Subcutaneous abdominal adipose tissue (tissue), 5 donors: ENCODE results near the gene ESYT3.
"Not testable (repeated sequence)": the region's sequence is repeated elsewhere in the genome, so short reads cannot be mapped to it uniquely, and the experiment has no call there.

Experiments
- H3K27ac ChIP-seq: one replicate; pipeline ENCODE4 v1.7.0; 2013; ENCODE audit warnings: low read depth, mild to moderate bottlenecking, inconsistent platforms, low read length, moderate library complexity
- H3K27me3 ChIP-seq, 5 donors: one replicate each; pipeline ENCODE4 v1.7.0; 2013; ENCODE audit warnings: low read length in 5 of 5, inconsistent platforms in 1 of 5; ENCODE audit not compliant: control insufficient read depth in 5 of 5, insufficient read depth in 4 of 5
- H3K36me3 ChIP-seq, 5 donors: one replicate each; pipeline ENCODE4 v1.7.0; 2013; ENCODE audit warnings: low read length in 5 of 5; ENCODE audit not compliant: control insufficient read depth in 5 of 5, insufficient read depth in 5 of 5
- H3K4me1 ChIP-seq, 5 donors: one replicate each; pipeline ENCODE4 v1.7.0; 2013; ENCODE audit warnings: low read length in 5 of 5, mild to moderate bottlenecking in 3 of 5, moderate library complexity in 1 of 5; ENCODE audit not compliant: control insufficient read depth in 5 of 5, insufficient read depth in 5 of 5
- H3K4me3 ChIP-seq, 5 donors: one replicate each; pipeline ENCODE4 v1.7.0; 2013; ENCODE audit warnings: low read length in 5 of 5, low read depth in 1 of 5
- H3K9ac ChIP-seq, 5 donors: one replicate each; pipeline ENCODE4 v1.7.0; 2013; ENCODE audit warnings: low read length in 5 of 5, mild to moderate bottlenecking in 4 of 5, moderate library complexity in 3 of 5
- H3K9me3 ChIP-seq, 5 donors: one replicate each; pipeline ENCODE4 v1.7.0; 2013; ENCODE audit warnings: low read length in 5 of 5; ENCODE audit not compliant: control insufficient read depth in 5 of 5
- donor health status: healthy.
- donor health status: healthy.
- donor health status: healthy.
- donor health status: healthy.
- donor health status: healthy.

Gene ESYT3

DNA sequence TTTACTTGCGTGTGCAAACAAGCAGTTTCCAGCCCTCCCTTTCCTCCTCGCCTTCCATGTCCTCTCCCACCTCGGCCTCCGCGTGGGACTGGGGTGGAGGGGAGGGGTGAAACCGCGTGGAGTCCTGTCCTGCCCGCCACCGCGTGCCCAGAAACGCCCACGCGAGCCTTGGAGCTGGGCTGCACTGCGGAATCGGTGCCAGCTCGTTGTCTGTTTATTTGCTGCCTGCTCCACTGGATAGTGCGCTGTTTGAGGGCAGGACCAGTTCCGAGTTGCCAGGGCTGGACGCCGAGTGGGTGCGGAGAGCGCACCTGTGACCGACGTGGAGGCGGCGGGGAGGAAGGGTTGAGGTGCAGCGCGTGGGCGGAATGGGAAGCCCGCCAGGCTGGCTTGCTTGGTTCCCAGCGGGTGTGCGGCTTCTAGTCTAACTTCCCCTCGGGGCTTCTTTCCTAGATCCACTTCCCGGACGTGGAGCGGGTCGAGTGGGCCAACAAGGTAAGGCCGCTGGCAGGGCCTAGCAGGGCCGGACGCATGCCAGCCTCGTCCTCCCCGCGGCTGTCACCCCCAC is 17.3 kb downstream of the ESYT3 start:
- H3K9me3 ChIP-seq, result no peaks in the 10 kb centered on the region
- peaks cover 0 to 11% (median 9%) of the 10 kb centered on the region in 5 donors for H3K27me3 ChIP-seq
- H3K27ac ChIP-seq, result no peak overlapping the region
- no peaks in the 10 kb centered on the region for H3K4me1 ChIP-seq
- H3K4me3 ChIP-seq, result no peak overlapping the region
- no peak overlapping the region for H3K9ac ChIP-seq
- H3K36me3 ChIP-seq, result no peaks in the 10 kb centered on the region

DNA sequence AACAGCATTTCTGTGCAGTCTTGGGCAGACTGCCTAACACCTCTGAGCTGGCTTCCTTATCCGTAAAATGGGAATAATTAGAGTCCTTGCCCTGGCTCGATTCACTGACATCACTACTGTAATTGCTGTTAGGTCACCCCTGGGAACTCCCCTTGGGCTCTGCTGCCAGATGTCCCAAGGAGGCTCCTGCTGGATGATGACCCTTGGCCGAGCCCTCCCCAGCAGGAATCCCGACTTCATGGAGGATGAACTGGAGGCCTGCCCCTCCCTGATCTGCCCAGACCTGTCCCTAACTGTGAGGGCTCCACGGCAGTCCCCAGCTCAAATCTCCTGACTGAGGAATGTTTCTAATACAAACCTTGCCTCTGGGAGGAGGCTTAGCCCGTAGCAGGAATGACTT is 18.0 kb downstream of the ESYT3 start:
- Histone ChIP-seq H3K9ac (no peak overlapping the region), H3K9me3 (no peaks in the 10 kb centered on the region), H3K27ac (no peak overlapping the region), H3K4me3 (no peak overlapping the region), H3K4me1 (no peaks in the 10 kb centered on the region), H3K27me3 (peaks cover 0 to 14% (median 9%) of the 10 kb centered on the region in 5 donors), H3K36me3 (no peaks in the 10 kb centered on the region)

DNA sequence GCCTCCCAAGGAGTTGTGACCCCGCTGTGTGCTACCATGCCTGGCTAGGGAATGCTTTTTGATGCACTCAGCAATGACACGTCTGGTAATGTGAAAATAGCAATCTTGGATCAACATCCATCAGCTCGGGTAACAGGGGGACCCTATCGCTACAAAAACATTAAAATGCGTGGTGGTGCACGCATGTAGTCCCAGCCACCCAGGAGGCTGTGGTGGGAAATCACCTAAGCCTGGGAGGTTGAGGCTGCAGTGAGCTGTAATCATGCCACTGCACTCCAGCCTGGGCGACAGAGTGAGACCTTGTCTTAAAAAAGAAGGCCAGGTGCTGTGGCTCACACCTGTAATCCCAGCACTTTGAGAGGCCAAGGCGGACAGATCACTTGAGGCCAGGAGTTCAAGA is 19.5 kb downstream of the ESYT3 start:
- peaks cover 0 to 14% (median 9%) of the 10 kb centered on the region in 5 donors for H3K27me3 ChIP-seq

DNA sequence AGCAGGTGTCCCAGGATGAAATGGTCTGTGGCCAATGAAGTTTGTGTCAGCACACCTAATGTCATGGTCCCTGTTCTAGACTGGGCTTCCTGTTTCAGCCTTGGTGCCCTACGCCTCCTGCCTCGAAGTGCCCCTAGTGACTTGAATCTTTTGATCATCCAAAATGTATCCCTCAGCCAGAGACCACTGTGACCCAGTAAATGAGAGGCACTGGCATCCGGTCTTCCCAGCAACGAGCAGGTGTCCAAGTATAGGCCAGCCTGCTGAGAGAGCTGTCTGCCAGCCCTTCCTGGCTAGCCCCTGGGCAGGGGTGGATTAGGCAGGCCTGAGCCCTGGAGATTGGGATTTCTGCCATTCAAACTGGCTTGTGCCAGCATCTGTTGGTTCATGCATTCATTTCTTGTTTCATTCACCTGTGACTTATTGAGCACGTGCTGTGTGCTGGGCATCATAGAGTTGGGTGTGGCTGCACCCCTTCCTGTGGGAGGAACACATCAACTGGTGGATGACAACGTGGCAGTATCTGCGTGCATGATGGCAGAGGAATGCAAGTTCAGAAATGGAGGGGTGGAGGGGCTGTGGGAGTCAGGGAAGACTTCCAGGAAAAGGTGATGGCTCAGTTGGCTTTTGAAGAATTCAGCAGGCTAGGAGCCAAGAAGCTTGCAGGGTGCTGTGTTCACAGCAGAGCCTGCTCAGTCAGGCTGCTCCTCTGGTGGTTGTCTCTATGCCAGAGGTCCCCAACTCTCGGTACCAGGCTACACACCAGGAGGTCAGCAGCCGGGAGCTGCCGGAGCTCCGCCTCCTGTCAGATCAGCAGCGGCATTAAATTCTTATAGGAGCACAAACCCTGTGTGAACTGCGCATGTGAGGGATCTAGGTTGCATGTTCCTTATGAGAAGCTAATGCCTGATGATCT is 21.6 kb downstream of the ESYT3 start:
- Histone ChIP-seq H3K36me3 (no peaks in the 10 kb centered on the region), H3K4me1 (no peaks in the 10 kb centered on the region), H3K9ac (no peak overlapping the region), H3K9me3 (no peaks in the 10 kb centered on the region), H3K4me3 (no peak overlapping the region), H3K27me3 (peaks cover 0 to 17% (median 9%) of the 10 kb centered on the region in 5 donors), H3K27ac (no peak overlapping the region)

More for the DNA sequence above, 19.5 kb downstream of the ESYT3 start:
- H3K9ac ChIP-seq, H3K27ac ChIP-seq, H3K36me3 ChIP-seq, H3K4me3 ChIP-seq, H3K9me3 ChIP-seq, H3K4me1 ChIP-seq: not testable (repeated sequence)

DNA sequence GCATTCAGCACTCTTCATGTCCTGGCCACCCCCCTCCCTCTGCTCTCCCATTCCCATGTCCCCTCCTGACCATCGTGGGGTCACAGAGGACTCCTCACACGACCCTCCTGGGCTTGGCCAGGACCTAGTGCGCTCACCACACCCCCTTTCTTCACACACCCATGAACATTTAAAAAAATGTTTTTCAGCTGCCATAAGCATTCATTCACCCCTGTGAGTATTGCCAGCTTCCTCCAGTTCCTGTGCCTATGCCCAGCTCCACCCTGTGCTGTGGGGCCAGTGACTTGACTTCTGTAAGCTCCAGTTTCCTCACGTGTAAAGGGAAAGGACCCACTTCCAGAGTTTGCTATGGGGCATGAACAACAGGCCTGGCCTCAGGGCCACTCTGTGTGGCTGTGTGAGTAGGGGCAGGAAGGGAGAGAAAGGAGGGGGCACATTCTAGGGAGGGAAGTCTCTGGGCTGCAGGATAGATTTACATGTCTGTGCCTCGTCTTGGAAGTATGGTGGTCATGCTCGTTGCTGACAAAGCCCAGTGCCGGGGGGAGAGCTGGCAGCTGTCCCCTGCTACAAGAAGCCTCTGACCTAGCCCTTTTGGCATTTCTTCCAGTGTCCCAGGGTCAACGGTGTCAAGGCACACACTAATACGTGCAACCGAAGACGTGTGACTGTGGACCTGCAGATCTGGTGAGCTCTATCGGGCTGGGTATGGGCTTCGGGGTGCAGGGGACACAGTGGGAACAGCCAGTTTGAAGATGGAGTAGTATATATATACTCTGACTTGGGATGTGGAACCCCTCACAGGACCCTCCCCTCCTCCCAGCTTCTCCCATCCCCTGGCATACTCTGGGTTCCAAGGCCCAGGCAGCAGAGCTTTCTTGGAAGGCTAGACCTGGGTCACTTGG is 22.8 kb downstream of the ESYT3 start:
- H3K36me3 ChIP-seq, result no peaks in the 10 kb centered on the region
- no peaks in the 10 kb centered on the region for H3K4me1 ChIP-seq
- no peaks in the 10 kb centered on the region for H3K9me3 ChIP-seq
- H3K27me3 ChIP-seq, result peaks cover 0 to 16% (median 7%) of the 10 kb centered on the region in 5 donors
- H3K4me3 ChIP-seq, result no peak overlapping the region
- H3K27ac ChIP-seq, result no peak overlapping the region
- H3K9ac ChIP-seq, result no peak overlapping the region

DNA sequence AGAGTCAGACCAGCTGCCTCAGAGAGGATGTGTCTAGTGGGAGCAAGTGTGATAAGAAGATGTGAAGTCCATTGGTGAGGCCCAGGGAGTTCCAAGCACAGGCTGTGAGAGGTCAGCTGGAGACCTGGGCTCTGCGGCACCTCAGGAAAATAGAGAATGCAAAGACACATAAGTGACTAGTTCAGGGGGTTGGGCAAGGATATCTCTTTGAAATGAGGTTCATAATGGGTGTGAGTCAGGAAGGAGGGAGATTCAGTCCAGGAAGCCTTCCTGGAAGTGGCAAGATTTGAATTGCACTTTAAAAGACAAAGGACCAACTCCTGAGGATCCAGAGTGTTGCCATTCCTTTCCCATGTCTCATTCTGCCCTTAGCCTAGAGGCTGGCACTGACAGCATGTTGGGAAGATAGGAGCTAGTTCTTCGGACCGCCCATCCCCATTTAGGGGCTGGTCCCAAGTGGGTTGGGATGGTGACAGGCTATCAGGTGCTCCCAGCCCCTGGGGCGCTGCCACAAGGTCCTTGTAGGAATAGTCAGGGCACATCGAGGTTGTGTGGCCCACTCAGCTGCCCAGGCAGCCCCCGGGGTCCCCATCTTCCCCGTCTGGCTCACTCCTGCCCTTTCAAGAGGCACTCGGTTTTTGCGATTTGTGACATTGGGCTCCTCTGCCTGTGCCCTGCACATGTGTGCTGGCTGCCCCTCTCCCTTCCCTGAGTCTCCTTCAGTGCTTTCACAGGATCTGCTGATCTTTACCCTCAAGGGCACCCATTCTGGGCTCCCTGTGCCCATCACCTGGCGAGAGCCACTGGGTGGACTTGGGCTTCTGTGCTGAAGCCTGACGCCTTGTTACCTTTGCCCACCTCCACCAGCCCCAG is 23.7 kb downstream of the ESYT3 start:
- Histone ChIP-seq H3K9me3 (no peaks in the 10 kb centered on the region), H3K4me1 (no peaks in the 10 kb centered on the region), H3K4me3 (no peak overlapping the region), H3K27ac (no peak overlapping the region), H3K27me3 (peaks cover 0 to 14% (median 7%) of the 10 kb centered on the region in 5 donors), H3K36me3 (no peaks in the 10 kb centered on the region), H3K9ac (no peak overlapping the region)

DNA sequence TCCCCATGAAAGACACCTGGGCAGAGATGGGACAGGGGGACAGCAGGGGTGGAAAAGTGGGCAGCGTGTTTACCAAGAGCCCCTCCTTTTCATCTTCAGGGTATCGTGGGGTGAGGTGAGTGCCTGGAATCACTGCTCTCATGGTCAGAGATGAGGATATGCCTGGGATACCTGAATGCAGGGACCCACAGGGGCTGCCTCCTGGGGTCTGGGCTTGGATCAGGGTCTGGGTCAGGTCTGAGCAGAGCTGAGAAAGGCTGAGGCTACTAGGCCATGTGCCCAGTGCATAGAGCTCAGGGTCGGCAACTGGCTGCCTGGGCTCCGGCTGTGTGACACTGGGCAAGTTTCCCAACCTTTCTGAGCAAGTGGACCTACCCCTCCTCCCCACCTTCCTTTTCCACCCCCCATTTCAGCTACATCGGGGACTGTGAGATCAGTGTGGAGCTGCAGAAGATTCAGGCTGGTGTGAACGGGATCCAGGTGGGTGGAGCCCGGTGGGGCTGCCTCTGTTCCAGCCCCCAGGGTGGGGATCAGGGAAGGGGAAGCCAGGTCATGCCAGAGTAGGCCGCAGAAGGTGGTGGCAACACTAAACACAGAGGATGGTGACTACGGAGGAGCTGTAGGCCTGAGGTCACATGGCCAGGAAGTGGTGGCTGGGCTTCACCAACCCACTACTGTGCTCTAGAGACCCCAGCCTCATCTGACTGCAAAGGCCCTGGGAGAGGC is 24.5 kb downstream of the ESYT3 start:
- Histone ChIP-seq H3K9ac (no peak overlapping the region), H3K4me1 (no peaks in the 10 kb centered on the region), H3K4me3 (no peak overlapping the region), H3K36me3 (no peaks in the 10 kb centered on the region), H3K27me3 (peaks cover 0 to 14% (median 7%) of the 10 kb centered on the region in 5 donors), H3K27ac (no peak overlapping the region), H3K9me3 (no peaks in the 10 kb centered on the region)

DNA sequence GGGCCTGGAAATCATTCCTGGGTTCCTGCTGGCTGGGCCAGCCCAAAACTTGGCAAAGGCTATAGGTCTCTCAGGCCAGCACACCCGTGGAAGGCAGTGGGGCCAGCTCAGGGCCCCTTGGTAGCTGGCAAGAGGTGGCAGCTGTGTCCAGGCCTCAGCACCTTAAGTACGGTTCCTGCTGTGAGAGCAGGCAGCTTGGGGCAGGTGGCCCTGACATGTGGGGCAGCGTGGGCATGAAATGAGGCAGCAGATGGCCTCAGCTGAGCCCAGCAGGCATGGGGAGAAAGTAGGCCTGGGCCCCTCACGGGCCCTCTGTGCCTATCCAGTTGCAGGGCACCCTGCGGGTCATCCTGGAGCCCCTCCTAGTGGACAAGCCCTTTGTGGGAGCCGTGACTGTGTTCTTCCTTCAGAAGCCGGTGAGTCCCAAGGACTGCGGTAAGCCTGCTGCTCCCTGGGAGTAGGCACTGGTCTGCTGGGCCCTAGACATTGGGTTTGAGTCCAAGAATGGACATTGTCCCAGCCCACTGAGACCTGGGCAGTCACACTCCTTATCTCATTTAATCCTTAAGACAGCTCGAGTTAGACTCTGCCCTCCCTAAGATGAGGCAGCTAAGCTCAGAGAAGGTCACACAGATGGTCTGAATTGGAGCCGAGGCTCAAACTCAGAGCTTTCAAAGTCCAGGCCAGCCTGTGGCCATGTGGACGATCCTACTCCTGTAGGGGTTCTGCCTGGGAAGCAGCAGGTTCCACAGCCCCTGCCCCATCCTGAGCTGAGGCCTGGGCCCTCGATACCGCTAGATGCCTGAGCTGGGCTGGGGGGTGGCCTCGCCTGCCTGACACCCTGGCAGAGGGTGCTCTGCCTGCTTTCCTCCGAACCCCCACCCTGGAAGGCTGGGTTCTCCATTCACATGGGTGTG is 25.5 kb downstream of the ESYT3 start:
- H3K4me1 ChIP-seq, result no peaks in the 10 kb centered on the region
- no peak overlapping the region for H3K27ac ChIP-seq

More for the DNA sequence above, 25.5 kb downstream of the ESYT3 start:
- Histone ChIP-seq H3K27me3 (peaks cover 0 to 14% (median 9%) of the 10 kb centered on the region in 5 donors), H3K9me3 (no peaks in the 10 kb centered on the region), H3K4me3 (no peak overlapping the region), H3K36me3 (no peaks in the 10 kb centered on the region), H3K9ac (no peak overlapping the region)
